Stimulated activated CD8-positive, alpha-beta memory T cell treated with anti-CD3 and anti-CD28 coated beads, Interleukin-15, amount 100 ng/mL, for 48 hours (primary cell): ENCODE results near the gene NFE2.

Source experiments
- DNase-seq, 2 donors: peaks; one replicate each; pipeline ENCODE4 v3.0.0-alpha.2; 2020; ENCODE audit warnings: low read depth in 2 of 2

Gene NFE2

DNA sequence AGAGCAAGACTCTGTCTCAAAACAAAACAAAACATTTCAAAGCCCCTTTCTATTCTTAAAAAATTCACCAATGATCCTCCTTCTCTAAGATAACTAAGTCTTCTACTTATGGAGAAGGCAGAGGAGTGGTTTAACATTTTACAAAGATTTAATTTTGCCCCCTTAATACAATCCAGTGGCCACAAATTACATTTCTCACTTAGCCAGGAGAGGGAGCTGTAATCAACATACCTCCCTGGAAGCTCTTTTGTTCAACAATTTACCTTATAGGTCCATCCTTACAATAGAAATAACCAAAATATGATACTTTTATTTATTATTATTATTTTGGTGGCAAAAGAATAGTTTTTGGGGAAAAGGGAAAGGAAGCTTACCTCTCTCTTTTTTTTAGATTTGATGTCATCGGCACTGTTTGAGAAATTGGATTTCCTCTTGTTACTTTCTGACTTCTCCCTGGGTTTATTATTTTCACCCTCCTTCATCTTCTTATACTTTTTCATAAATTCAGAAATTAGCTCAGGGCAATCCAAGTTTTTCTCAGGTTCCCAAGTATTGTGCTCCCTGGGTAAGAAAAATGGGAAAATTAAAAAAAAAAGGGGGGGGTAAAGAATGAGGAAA is 49.0 kb downstream of the NFE2 start:
- DNase-seq: no peak

DNA sequence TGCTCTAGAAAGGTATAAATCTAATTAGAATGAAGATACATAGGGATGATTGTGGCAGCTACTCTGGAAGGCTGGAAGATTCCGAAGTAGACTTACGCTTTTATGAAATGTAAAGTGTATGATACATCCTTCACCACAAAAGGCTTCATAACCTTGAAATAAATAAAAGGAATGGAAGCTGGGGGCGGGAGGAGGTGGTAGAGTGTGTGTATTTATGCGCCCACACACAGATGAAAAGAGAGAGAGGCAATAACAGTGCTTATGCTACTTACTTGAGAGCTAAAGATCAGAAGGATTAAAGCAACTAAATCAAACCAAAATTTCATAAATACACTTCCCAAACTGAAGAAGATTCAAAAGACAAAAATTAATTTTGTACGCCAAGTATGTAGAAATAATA is 51.3 kb downstream of the NFE2 start:
- DNase-seq: no peak

DNA sequence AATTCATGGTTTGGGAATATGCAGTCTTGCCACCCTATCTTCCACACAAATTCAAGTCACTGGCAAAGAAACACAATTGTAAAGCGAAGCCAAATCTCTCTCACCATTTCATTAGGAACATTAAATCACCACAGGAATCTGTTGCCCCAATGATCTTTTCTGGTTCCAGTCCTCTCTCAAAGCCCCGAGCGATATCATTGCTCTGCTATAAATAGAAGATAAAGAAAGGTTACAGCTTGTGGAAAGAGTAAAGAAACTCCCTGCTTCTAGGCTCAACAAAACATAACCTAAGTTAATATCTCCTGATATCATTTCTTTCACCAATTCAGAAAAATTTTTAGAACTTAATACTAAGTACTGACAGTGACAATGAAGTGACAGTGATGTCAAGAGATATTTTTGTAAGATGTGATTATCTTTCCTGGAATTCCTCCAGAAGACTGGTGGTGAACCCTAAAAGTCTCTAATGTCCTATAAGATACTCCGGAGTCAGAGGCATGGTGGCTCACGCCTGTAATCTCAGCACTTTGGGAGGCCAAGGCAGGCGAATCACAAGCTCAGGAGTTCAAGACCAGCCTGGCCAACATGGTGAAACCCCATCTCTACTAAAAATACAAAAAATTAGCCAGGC is 54.7 kb downstream of the NFE2 start:
- DNase-seq: no peak
